G401.6 (cell line): ENCODE measurements around the gene ESPL1.
A peak's percentile ranks its signal among the peaks of the same experiment; 100 is the strongest.
"Not testable (repeated sequence)": the region's sequence is repeated elsewhere in the genome, so short reads cannot be mapped to it uniquely, and the experiment has no call there.

Source experiments
- FAIRE-seq: peaks from 2 replicates; lab custom pipeline; 2012; peaks lifted over from hg19 to GRCh38; lab: Jason Lieb, UNC

The ESPL1 gene

GRCh38 chr12:53300187-53300586 lies 32.1 kb downstream of the ESPL1 start:
- FAIRE-seq: no peak

- FAIRE-seq: no peak
Observed at GRCh38 chr12:53302903-53303302, 34.8 kb downstream of the ESPL1 start.

GRCh38 chr12:53306826-53307225 lies 38.7 kb downstream of the ESPL1 start:
- no peak for FAIRE-seq

- no peak for FAIRE-seq
Observed at GRCh38 chr12:53308276-53308675, 40.2 kb downstream of the ESPL1 start.

- FAIRE-seq: no peak
Observed at GRCh38 chr12:53313996-53314395, 45.9 kb downstream of the ESPL1 start.

GRCh38 chr12:53320352-53321195 lies 52.5 kb downstream of the ESPL1 start:
- no peak for FAIRE-seq

GRCh38 chr12:53324113-53324778 lies 56.1 kb downstream of the ESPL1 start:
- no peak for FAIRE-seq

GRCh38 chr12:53324779-53325510 lies 56.8 kb downstream of the ESPL1 start:
- no peak for FAIRE-seq

GRCh38 chr12:53325511-53326061 lies 57.5 kb downstream of the ESPL1 start:
- FAIRE-seq: no peak

GRCh38 chr12:53326460-53327185 lies 58.5 kb downstream of the ESPL1 start:
- no peak for FAIRE-seq

- FAIRE-seq: peak; percentile 53
Observed at GRCh38 chr12:53327435-53328042, 59.4 kb downstream of the ESPL1 start.

GRCh38 chr12:53328043-53328435 lies 59.9 kb downstream of the ESPL1 start:
- FAIRE-seq: no peak

- no peak for FAIRE-seq
Observed at GRCh38 chr12:53330671-53331070, 62.6 kb downstream of the ESPL1 start.

GRCh38 chr12:53332339-53332738 lies 64.2 kb downstream of the ESPL1 start:
- FAIRE-seq: not testable (repeated sequence)

- no peak for FAIRE-seq
Observed at GRCh38 chr12:53332744-53333143, 64.6 kb downstream of the ESPL1 start.

- FAIRE-seq: no peak
Observed at GRCh38 chr12:53333289-53333688, 65.2 kb downstream of the ESPL1 start.

GRCh38 chr12:53333845-53334244 lies 65.7 kb downstream of the ESPL1 start:
- no peak for FAIRE-seq

GRCh38 chr12:53334822-53335221 lies 66.7 kb downstream of the ESPL1 start:
- no peak for FAIRE-seq

GRCh38 chr12:53336181-53336681 lies 68.1 kb downstream of the ESPL1 start, which contains the start of gene SP7:
Gene SP7 (minus strand): TSS chr12:53336354. CDS start chr12:53335646, 708 bp downstream.
- no peak for FAIRE-seq

GRCh38 chr12:53338017-53338416 lies 69.9 kb downstream of the ESPL1 start:
- no peak for FAIRE-seq

- no peak for FAIRE-seq
Observed at GRCh38 chr12:53338916-53339315, 70.8 kb downstream of the ESPL1 start.
